ENCODE results near the gene TCF7L1. TPM values are rescaled to one million over a fixed set of nuclear protein-coding genes. Genes with fewer than 3 reads are reported as not detected.
A peak's percentile ranks its signal among the peaks of the same experiment; 100 is the strongest.

TCF7L1 gene
- total RNA-seq, 1 donor from 2014 or later = 0.41 TPM

DNA sequence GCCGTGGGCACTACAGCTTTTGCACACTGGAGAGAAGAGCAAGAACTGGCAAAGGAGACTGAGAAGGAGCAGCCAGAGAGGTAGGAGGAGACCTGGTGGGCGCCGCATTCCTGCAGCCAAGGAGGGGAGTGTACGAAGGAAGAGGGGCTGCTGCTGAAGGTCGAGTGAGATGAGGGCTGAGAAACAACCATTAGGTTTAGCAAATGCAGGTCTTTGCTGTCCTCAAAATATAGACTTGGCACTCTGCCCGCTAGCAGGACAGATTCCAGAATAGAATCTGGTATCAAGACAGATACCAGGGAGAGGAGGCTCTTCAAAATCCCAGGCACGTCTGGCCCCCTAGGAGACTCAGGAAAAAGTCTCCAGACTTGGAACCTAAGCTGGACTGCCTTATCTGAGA lies 111.6 kb downstream of the TCF7L1 start:
- no peak for DNase-seq (ENCODE audit: low spot score in 2 of 2)
- no peak for FAIRE-seq

DNA sequence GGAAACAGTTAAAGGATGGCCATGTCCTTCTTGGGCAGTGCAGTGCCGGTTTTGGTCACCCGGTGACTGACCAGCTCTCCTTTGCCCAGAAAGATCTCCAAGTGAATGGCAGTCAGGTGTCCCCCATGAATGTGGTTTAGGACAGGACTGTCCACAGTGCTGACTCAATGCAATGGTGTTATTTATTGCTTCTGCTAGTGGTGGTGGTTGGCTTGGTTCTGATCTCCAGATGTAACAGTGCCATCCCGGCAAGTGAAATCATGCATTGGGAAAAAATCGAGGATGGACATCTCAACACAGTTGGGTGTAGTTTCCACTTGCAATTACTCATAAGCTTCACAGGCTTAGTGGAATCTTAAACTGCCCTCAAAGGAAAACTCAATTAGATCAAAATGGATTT lies 112.7 kb downstream of the TCF7L1 start:
- no peak for DNase-seq (ENCODE audit: low spot score in 2 of 2)
- no peak for FAIRE-seq

DNA sequence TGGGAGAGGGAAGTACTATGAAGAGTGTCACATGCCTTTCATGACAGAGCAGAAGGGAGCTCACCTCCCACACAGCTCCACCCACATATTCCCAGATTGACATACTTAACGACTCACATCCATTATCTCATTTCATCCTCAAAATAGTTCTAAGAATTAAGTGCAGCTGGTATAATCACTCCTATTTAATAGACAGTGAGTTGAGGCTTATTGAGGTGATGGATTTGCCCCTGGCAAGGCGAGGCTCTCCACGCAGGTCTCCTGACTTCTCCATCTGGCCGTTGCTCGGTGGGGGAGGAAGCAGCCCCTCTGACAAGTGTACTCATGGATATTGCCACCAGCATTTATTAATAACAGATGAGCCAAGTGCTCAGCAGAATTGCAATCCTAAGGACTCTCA lies 113.2 kb downstream of the TCF7L1 start:
- DNase-seq (ENCODE audit: low spot score in 2 of 2) (no peak), FAIRE-seq (no peak)

DNA sequence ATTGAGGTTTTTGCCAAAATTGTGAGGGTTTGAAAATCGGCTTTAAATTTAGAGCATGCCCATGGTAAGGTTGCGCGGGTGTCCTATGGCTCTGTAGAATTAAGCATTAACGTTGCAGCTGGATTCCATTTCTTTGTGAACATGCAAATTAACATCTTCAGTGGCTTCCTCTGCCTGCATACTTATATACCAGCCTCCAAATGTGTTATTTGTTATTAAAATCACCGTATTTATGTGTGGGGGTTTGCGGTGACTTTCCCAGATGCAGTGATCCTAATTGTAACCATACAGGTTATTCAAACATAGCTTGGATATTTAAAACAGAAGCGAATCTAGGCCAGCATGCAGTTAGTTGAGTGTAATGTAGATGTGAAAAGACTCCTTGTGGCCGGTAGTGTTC lies 114.4 kb downstream of the TCF7L1 start:
- FAIRE-seq = no peak
- DNase-seq (ENCODE audit: low spot score in 2 of 2) = no peak

DNA sequence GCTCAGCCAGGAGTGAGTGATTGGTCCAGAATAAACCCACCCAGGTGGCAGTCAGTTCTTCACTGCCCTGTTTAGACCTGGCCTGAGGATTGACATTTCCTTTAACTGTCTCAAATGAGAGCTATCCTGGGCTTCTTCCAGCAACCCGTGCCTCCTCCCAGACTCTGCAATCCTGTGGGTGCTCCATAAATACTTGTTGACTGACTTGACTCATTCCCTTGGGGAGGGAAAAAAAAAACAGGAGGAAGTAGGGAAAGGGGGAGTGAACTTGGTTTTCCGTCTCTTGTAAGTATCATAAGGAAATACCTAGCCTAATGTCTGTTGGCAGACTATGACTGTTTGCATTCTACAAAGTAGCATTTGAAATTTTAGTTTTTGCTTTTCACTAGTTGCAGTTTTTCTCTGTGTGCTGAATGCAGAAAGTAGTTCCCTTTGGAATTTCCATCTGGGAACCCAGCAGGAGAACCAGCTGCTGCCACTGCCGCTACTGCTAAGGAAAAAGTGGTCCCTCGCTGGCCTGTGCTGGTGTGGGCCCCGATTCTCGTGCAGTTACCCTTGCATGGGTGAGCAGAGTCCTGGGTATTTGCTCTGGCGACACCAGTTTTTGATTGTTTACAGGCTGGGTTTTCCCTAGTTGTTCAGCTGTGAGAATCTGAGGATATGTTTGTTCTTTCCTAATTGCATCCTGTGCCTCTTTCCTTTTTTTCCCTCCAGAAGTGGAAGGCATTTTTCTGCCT lies 115.7 kb downstream of the TCF7L1 start:
- DNase-seq (ENCODE audit: low spot score in 2 of 2) = no peak
- FAIRE-seq = no peak

DNA sequence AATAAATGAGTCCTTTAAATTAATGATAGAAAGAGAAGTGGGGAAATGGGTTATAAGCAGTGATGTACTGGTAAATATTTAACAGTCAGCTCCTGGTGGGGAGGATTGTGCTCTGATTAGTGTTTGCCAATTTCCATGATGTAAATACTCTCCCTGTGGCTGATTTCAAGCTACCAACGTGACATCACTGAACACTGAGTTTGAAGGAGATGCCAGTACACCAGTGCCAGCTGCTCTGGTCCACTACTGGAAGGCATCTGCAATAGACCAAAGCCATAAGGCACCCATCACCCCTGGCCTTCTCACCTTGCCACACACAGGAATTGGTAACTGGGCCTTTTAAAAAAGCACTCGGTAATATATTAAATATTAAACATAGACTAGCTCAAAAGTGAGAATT lies 116.9 kb downstream of the TCF7L1 start:
- DNase-seq (ENCODE audit: low spot score in 2 of 2) = no peak
- no peak for FAIRE-seq

DNA sequence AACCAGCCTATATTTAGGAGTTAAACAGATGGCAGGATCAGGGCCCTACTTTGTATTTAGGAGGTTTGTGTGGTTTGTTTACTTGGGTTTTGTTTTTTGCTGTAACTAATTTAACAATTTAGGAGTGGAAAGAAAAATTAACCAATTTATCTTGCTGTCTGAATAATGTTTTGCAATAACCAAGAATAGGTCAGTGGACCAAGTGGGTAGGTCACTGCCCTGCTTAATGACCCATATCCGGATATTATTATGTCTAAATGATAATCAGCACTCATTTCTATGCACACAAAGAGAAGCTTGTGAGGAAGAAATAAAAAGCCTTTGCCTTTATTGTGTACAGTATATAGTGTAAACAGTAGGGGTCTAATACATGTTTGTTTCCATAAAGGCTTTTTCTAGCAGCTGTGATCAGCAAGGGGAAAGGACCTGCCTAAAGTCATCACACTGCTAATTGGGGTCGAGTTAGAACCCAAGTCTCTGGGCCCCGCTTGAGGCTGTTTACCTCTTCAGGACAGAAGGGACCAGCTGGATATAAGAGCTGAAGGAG lies 118.0 kb downstream of the TCF7L1 start:
- FAIRE-seq (no peak), DNase-seq (ENCODE audit: low spot score in 2 of 2) (no peak)

DNA sequence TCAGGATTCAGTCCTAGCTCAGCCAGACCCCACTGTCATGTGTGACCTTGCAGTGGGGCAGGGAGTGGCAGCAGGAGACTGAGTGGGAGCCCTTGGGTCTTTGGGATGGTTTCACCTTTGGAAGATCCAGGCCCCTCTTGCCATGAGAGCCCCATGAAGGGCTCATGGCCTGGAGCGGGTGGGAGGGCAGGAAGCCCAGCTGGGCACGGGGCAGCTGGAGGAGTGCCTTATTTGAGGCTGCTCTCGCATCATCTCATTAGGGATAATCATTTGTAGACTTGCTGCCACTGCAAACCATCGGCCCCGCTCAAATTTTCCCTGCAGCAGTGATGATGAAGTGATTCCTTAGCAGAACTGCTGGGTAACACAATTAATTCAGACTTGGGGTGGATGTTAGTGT lies 120.7 kb downstream of the TCF7L1 start:
- DNase-seq (ENCODE audit: low spot score in 2 of 2) = no peak
- no peak for FAIRE-seq

DNA sequence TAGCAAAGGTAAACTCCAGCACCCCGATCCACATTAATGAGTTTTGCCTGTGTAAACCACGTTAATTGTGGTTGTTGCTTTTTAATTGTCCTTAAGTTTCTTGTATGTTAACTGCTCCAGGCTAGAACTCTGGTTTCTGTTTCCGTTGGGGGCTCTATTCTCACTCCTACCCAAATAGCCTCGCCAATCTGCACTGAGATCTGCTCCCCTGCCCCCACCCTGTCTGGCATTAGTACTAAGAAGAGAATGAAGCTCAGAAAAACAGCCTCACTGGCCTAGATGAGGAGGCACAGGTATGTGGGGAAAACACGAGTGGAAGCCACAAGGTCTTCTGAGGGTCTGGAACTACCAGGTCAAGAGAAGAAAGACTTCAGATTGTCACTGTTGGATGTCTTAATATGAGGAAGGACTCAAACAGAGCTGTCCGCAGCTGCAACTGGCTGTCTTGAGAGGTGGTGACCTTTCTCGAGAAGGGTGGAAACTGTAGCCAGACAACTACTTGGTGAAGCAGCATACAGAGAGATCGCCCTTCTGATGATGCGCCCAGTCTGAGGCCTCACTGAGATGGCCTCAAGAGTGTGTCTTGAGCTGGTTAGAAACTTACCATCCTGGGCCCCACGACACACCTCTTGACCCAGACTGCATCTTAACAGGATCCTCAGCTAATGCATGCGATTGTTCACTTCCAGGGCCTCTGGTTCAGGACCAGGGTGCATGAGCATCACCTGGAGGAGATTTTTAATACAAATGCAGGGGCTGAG lies 121.5 kb downstream of the TCF7L1 start:
- DNase-seq (ENCODE audit: low spot score in 2 of 2) (no peak), FAIRE-seq (no peak)

DNA sequence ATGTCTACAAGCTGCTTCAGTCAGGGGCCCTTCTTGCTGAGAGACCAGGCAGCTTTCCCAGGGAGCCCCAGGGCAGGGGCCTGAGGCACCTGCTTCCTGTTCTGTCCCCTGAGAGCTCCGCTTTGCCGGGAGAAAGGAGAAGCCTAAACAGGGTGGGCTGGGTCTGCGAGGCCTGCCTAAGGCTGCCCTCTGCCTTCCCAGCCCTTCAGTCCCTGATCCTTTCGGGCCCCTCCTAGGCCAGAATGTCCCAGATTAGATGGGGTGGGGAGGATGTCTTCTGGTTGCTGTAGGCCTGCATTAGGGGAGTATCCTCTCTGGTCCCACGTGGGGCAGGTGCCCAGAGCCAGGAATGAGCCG lies 122.2 kb downstream of the TCF7L1 start:
- DNase-seq (ENCODE audit: low spot score in 2 of 2) = no peak
- no peak for FAIRE-seq

DNA sequence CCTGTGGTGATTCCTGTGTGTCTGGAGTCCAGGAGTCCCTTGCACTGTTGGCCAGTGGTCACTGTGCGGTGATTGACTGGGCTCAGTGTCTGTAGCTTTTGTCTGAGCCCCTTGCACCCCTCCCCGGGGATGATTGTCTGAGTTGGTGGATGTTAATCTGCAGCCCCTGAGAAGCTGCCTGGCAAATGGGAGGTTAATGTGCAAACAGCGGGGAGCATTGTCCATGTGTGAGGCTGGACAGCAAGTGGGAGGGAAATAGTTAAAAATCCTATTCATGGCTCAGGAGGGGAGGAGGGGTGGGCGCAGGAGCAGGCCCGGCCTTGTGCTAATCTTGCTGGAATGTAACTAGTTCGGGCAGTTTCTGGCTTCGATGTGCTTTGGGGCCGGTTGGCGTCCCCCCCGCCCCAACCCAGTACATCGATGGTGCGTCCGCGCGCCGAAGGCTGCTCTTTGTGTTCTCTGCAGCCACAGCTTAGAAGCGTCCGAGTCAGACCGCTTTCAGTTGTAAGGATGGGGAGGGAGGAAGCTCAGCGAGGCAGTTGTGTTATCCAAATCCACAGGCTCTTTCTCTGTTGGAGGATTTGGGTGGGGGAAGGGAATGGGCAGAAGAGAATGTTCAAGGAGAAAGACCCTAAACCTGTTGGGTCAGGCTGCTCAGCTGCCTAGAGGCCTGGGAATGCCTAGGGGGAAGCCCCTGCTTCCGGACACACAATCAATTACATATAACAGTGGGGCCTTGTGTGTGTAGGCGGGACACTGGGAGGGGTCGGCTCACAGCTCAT lies 122.8 kb downstream of the TCF7L1 start:
- DNase-seq (ENCODE audit: low spot score in 2 of 2) (no peak), FAIRE-seq (no peak)

DNA sequence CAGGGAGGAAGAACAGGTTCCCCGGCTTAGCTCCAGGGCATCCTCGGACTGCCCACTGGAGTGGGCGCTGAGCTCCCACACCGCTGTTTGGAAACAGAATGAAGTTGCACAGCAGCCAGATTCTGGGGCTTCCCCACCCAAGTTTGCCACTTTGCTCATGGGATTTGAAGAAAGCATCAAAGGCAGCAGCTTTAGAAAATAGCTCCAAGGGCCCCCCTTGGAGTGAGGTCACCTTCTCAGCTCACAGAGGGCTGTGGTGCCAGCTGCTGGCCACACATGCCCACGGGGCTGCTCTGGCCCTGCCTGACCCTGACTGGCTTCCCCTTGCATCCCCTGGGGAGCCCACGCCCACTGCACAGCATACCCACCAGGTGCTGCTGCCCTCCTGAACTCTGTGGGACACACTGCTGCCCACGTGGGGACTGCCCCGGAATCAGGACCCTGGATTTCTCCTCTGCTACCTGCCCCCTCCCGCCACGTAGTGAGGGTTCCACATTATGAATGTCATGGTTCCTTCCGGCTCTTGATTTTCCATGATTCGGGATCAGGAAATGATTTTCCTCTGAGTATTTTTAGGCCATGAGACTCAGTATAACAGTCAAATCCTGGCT lies 124.3 kb downstream of the TCF7L1 start:
- no peak for FAIRE-seq
- no peak for DNase-seq (ENCODE audit: low spot score in 2 of 2)

DNA sequence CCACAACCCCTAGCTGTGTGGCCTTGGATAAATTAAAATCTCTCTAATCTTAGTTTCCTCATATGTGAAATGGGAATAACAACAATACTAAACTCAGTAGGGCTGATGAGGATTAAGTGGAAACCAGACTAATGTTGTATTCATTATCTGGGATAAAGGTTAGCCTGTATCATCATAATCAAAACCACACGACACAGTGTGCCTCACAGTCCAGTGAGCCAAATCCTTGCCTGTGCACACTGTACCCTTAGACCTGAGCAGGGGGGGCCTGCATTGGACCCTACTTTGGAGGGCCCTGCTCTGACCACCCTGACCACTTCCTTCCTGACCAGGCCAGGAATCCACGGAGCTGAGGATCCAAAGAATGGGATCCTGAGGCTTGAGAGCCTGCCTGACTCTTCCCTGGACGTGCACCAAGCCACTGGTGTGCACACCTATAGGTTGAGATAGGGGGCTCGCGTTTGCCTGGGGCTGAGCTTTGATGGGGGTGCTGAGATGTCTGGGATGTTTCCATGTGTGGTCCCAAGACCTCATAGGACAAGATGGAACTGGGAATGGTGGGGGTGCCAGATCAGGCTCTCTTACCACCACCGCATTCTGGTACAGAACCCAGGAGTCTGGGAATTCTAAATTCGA lies 124.9 kb downstream of the TCF7L1 start:
- no peak for DNase-seq (ENCODE audit: low spot score in 2 of 2)
- no peak for FAIRE-seq

DNA sequence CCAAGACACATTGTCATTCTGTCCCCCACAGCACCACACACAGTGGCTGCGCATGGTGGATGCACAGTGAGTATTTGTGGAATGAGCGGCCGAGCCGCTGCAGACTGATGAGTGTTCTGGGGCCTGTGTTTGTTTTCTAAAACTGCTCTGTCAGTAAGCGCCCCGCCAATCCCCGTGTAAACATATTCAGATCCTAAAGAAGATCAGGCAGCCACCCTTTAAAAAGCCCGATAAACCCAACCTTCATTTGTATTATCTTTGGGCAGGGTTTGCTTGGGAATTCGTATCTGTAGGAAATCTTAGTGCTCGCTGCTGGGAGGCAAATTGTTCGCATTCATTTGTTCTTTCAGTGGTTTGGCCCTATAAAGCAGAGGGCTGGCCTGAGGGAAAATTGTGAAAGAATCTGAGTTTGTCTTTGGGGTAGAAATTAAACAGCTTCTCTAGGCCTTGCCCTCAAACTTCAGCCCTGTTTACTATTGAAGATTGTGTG lies 126.0 kb downstream of the TCF7L1 start:
- DNase-seq (ENCODE audit: low spot score in 2 of 2) (no peak), FAIRE-seq (no peak)

DNA sequence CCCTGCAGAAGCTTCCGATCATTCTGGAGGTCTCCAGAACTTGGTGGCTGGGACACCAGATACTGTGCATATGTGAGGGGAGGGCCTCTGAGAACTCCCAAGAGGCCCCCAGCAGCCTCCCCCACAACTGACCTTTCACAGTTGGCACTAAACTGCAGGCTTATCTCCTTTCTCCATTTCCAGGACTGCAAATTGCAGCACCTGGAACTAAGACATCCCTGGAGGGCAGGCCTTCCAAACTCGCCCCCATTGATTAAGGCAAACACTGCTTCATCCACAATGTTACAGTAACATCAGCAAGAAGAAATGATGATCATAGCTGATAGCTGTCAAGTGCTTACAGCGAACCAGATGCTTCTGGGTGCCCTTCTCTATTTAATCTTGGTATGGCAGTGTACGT lies 126.7 kb downstream of the TCF7L1 start:
- no peak for FAIRE-seq
- no peak for DNase-seq (ENCODE audit: low spot score in 2 of 2)

DNA sequence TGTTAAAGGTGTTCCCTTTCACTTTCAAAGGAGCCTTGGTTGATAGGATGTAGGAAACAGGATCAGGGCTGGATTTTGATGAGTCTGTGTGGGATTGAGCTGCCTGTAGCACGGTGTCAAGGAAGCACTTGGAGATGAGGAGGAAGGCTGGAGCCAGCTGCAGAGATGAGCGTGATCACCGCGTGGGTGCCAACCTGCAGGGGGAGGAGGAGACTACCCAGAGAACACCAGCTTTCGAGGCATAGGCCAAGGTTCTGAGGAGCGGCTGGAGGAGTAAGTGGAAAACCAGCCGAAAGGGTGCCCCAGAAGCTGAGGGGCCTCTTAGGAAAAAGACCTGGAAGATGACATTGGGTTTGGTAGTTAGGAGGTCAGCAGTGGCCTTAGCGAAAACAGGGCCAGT lies 130.4 kb downstream of the TCF7L1 start:
- FAIRE-seq (no peak), DNase-seq (ENCODE audit: low spot score in 2 of 2) (no peak)

DNA sequence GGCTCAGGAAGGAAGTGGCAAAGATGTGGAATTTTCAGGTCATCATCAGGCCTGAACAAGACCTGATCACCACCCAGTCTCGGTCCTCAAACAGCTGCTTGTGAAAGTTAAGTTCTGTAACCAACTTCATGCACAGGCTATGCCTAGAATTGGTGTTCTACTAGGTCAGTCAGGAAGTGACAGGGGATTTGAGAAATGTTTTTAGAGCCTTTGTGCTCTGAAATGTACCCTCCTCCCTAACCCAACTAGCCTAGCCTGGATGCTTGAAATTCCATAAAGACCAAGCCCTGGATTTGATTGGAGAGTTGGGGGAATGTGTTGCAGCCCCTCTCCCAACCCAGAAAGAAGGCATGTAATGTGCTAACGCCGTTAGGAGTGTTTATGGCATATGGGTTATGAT lies 131.3 kb downstream of the TCF7L1 start:
- DNase-seq (ENCODE audit: low spot score in 2 of 2) (no peak), FAIRE-seq (no peak)

DNA sequence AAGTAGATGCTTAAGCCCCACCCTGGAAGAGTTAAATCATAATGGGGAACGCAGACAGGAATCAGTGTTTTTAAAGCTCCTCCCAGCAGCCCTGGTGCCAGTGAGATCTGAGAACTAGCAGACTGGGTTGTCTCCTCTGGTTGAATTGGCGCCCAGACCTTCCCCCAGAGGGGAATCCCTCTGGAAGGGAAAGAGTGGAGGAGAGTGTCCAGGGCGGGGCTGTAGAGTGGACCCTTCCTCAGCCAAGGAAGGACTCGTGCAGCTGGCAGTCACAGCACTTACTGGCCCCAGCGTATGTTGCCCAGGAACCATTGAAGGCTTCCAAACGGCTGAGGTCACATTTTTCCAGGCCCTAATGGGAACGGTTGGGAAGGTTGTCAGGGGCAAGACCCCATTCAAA lies 132.1 kb downstream of the TCF7L1 start:
- FAIRE-seq (no peak), DNase-seq (ENCODE audit: low spot score in 2 of 2) (no peak)

DNA sequence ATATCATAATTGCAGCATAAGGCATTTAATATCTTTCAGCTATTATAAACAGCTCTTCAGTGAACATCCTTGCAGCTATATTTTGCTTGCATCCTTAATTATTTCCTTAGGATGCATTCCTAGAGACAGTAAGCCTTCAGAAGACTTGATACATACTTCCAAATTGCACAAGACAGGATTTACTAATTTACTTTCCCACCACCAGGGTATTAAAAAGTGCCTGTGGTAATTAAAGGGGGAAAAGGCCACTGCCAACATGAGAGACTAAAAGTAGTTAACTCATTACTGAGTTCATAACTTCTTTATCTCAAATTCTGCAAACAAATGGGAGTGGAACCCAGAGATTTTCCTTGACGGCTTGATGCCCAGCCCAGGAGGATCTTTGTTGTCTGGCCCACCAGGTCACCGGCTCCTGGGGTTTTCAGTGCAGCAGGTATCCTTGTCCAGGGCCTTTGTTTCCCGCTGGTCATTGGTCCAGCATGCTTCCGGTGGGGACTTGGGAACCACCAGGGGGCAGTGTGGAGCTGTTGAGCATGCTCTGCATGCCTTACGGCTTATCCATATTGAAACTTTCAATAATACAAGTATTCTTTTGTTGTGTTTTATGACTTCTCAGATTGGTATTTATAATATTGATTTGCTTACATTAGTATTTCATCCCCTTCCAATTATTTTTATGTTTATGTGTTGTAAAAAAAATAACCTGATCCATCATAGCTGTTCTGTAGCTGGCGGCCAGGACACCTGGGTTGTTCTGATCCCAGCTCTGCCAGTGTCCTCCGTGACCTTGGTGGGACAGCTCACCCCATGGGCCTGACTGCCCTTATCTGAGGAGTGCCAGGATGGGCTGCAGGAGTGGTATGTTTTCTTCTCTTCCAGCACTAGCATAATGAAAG lies 133.2 kb downstream of the TCF7L1 start:
- FAIRE-seq (no peak), DNase-seq (ENCODE audit: low spot score in 2 of 2) (peak in 1 of 2 donors; percentile 50)

All from frontal cortex (tissue), 4 donors.